Cardiac muscle cell (in vitro differentiated cells and primary cell): ENCODE data around the gene SIPA1L2. TPM values are rescaled to one million over a fixed set of nuclear protein-coding genes. Genes with fewer than 3 reads are reported as not detected.

Experiments
- DNase-seq, 2 donors: peaks; one replicate each; pipeline versions ENCODE4 v3.0.0 to v3.0.0-alpha.2; 2010 to 2017; ENCODE audit warnings: low read depth in 1 of 2, low spot score in 1 of 2
- H3K27ac ChIP-seq: fragments of 200-600 bp; sonication (generic); 2 replicates; pipeline ENCODE4 v1.5.1; 2016
- H3K27me3 ChIP-seq: fragments of 200-600 bp; sonication (generic); 2 replicates; pipeline ENCODE4 v1.6.0; 2016; ENCODE audit warnings: control low read depth
- H3K36me3 ChIP-seq: fragments of 200-600 bp; sonication (generic); 2 replicates; pipeline ENCODE4 v1.5.1; 2016; ENCODE audit warnings: control low read depth
- H3K4me1 ChIP-seq: fragments of 200-600 bp; sonication (generic); 2 replicates; pipeline ENCODE4 v1.8.1; 2017; ENCODE audit warnings: low read depth, mild to moderate bottlenecking, mixed run types
- H3K4me3 ChIP-seq: fragments of 200-600 bp; sonication (generic); 2 replicates; pipeline ENCODE4 v1.5.1; 2016; ENCODE audit warnings: mild to moderate bottlenecking
- H3K9me3 ChIP-seq: fragments of 200-600 bp; sonication (generic); 2 replicates; pipeline ENCODE4 v1.5.1; 2017; ENCODE audit warnings: low read depth, mild to moderate bottlenecking, control low read depth
- CTCF ChIP-seq: IDR thresholded peaks from 2 replicates; pipeline ENCODE4 v1.5.1; 2012; ENCODE audit warnings: low read depth, mild to moderate bottlenecking, low read length
- polyA plus RNA-seq: library from polyadenylated mRNA; unstranded; fragments of >200 nt; fragmentation: Nextera tagmentation; extraction: Ambion mirVana; gene quantifications from 2 replicates; pipeline ENCODE4 v1.2.1, GENCODE V29; 2016
- total RNA-seq: library from RNA; depleted of rRNA; stranded (reverse); fragments of >200 nt; gene quantifications from 2 replicates; pipeline ENCODE4 v1.2.3, GENCODE V29; 2016

SIPA1L2 gene
- total and polyA plus RNA-seq, 2 experiments from 2014 or later: 57.1 to 143 TPM

- Histone ChIP-seq H3K36me3 (no peaks in the 10 kb centered on the region), H3K4me3 (no peak overlapping the region), H3K4me1 (peaks cover 55% of the 10 kb centered on the region), H3K9me3 (no peaks in the 10 kb centered on the region), H3K27ac (peak overlapping the region; percentile 79), H3K27me3 (no peaks in the 10 kb centered on the region)
- TF ChIP-seq CTCF: no peak
- peak in 1 of 2 donors; percentile 68 for DNase-seq
Measured at GRCh38 chr1:232622981-232623380, 7.0 kb downstream of the SIPA1L2 start.

GRCh38 chr1:232622378-232622777, 7.6 kb downstream of the SIPA1L2 start:
- Histone ChIP-seq H3K4me1 (peaks cover 52% of the 10 kb centered on the region), H3K9me3 (no peaks in the 10 kb centered on the region), H3K27me3 (no peaks in the 10 kb centered on the region), H3K4me3 (no peak overlapping the region), H3K27ac (peak overlapping the region; percentile 79), H3K36me3 (no peaks in the 10 kb centered on the region)
- no peak for TF ChIP-seq CTCF
- no peak for DNase-seq

- no peak overlapping the region for H3K4me3 ChIP-seq
Measured at GRCh38 chr1:232621050-232621449, 8.9 kb downstream of the SIPA1L2 start.

GRCh38 chr1:232620356-232620969, 9.5 kb downstream of the SIPA1L2 start:
- TF ChIP-seq CTCF: no peak
- H3K4me1 ChIP-seq: peaks cover 52% of the 10 kb centered on the region
- no peaks in the 10 kb centered on the region for H3K36me3 ChIP-seq
- H3K9me3 ChIP-seq: no peaks in the 10 kb centered on the region
- no peaks in the 10 kb centered on the region for H3K27me3 ChIP-seq
- H3K4me3 ChIP-seq: no peak overlapping the region
- H3K27ac ChIP-seq: peak overlapping the region; percentile 77
- DNase-seq: peak; percentile 90 to 94

More at GRCh38 chr1:232621050-232621449, 8.9 kb downstream of the SIPA1L2 start:
- Histone ChIP-seq H3K9me3 (no peaks in the 10 kb centered on the region), H3K4me1 (peaks cover 52% of the 10 kb centered on the region), H3K36me3 (no peaks in the 10 kb centered on the region), H3K27me3 (no peaks in the 10 kb centered on the region), H3K27ac (peak overlapping the region; percentile 77)
- no peak for TF ChIP-seq CTCF
- DNase-seq: no peak

GRCh38 chr1:232617237-232617636, 12.7 kb downstream of the SIPA1L2 start:
- Histone ChIP-seq H3K27me3 (no peaks in the 10 kb centered on the region), H3K4me1 (peaks cover 53% of the 10 kb centered on the region), H3K9me3 (no peaks in the 10 kb centered on the region), H3K4me3 (no peak overlapping the region), H3K36me3 (no peaks in the 10 kb centered on the region), H3K27ac (no peak overlapping the region)
- TF ChIP-seq CTCF: no peak
- DNase-seq: no peak
